ENCODE measurements around the gene NR1H3.

GRCh38 chr11:47306484-47306844, 48.7 kb downstream of the NR1H3 start:
- TF ChIP-seq CTCF (IDR thresholded peaks at IDR 0.05; ENCODE audit: insufficient read depth, low read length, poor library complexity, severe bottlenecking): no peak
- no peak for TF ChIP-seq EZH2phosphoT487 (conservative IDR thresholded peaks at IDR 0.05; ENCODE audit: low read length)

Measured in SU-DHL-6 (cell line).